Upper lobe of left lung (tissue), 4 donors: Measurements from ENCODE around the gene RAD51D.

Source experiments
- POLR2A ChIP-seq, 4 donors: fragments of 450-650 bp; IDR thresholded peaks; one replicate each; pipeline ENCODE4 v1.5.1; 2016 to 2017; ENCODE audit warnings: antibody characterized with exemption in 4 of 4, mild to moderate bottlenecking in 2 of 4
- POLR2AphosphoS5 ChIP-seq, 2 donors: sonication (generic); formaldehyde crosslinking; IDR thresholded peaks; one replicate each; pipeline ENCODE4 v1.5.1; 2017; ENCODE audit warnings: antibody characterized with exemption in 2 of 2
- TF ChIP-seq, protein P1 (sequence below), 6 experiments: fragments of 450-650 bp in 4 of 6; fragments of 200-600 bp in 2 of 6; sonication (generic) in 2 of 6; IDR thresholded peaks; one replicate each; pipeline ENCODE4 v1.5.1; 2016 to 2019; ENCODE audit warnings: antibody characterized with exemption in 6 of 6

DNA sequence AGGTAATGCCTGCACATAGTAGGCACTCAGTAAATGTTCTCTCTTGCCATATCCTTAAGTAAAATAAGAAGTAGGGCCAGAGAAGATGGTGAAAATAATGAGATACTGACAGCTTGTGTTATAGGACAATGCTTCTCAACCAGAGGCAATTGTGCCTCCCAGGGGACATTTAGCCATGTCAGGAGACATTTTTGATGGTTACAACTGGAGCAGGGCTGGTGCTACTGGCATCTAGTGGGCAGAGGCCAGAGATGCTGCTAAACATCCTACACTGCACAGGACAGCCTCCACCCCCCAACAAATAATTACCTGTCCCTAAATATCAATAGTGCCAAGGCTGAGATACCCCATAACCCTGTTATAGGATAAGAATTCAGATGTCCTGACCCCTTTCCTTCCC, 1.7 kb downstream of the RAD51D start:
- TF ChIP-seq, protein P1, sequence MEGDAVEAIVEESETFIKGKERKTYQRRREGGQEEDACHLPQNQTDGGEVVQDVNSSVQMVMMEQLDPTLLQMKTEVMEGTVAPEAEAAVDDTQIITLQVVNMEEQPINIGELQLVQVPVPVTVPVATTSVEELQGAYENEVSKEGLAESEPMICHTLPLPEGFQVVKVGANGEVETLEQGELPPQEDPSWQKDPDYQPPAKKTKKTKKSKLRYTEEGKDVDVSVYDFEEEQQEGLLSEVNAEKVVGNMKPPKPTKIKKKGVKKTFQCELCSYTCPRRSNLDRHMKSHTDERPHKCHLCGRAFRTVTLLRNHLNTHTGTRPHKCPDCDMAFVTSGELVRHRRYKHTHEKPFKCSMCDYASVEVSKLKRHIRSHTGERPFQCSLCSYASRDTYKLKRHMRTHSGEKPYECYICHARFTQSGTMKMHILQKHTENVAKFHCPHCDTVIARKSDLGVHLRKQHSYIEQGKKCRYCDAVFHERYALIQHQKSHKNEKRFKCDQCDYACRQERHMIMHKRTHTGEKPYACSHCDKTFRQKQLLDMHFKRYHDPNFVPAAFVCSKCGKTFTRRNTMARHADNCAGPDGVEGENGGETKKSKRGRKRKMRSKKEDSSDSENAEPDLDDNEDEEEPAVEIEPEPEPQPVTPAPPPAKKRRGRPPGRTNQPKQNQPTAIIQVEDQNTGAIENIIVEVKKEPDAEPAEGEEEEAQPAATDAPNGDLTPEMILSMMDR (IDR thresholded peaks at IDR 0.05) = no peak
- TF ChIP-seq POLR2A (IDR thresholded peaks at IDR 0.05) (no peak), POLR2AphosphoS5 (IDR thresholded peaks at IDR 0.05) (no peak)
